HG02970 (cell line): ENCODE results near the gene RCCD1.

Experiments used
- ATAC-seq: cut with Tn5 transposase; IDR thresholded peaks from one replicate; pipeline ENCODE4 v1.9.1; 2021; ENCODE audit warnings: mild to moderate bottlenecking, moderate library complexity, moderate number of reproducible peaks; ENCODE audit not compliant: unreplicated experiment, low FRiP score

Gene RCCD1

DNA sequence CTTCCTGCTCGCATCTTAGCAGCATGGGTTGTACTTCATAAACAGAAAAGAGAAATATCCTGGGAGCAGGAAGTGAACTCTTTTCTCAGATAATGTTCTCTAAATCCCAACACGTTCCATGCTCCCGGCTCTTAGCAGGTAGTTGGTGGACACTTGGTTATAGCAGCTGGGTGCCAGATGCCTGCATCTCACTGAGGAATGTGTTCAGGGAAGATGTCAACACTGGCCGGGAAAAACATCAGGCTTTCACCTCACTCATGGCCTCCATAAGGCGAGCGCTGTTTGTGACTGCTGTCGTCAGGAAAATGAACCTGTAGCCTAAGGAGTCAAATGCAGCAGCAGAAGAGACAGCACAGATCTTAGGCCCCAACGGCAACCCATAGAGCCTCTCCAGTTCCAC lies 44.1 kb downstream of the RCCD1 start:
- ATAC-seq, result no peak

DNA sequence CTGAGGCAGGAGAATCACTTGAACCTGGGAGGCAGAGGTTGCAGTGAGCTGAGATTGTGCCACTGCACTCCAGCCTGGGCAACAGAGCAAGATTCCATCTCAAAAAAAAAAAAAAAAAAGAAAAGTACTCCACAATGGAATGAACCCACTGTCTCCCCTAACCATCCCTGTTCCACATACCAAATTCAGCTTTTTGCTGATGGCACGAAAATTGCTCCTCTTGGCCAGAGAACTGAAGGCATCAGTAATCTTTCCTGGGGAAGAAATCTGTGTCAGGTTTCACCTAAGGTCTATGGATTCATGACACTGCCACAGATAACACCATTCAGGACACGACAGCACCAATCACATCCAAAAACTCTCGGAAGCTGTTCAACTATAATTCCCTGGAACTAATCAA lies 46.5 kb downstream of the RCCD1 start:
- ATAC-seq, result no peak

DNA sequence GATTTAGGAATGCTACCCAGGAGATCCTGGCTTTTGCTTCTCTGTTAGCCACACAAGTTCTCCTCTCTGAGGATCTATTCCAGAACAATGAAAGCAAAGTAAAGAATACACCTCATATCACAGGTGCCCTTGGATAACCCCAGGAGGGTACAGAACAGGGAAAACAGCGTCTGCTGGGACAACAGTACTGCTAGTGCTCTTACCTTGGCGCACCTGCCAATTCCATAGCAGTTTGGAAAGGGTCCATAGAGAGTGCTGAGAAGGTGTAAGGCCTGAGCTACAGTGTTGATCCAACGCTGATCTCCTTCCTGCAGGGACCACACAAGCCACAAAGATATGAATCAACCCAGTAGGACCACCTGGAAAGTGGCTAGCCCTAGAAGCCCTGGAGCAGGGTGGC lies 52.6 kb downstream of the RCCD1 start:
- ATAC-seq, result no peak
